Stimulated activated CD8-positive, alpha-beta memory T cell treated with anti-CD3 and anti-CD28 coated beads, Interleukin-12 subunit alpha, Interleukin-12 subunit beta, amount 100 ng/mL, for 24 hours (primary cell): Measurements from ENCODE around the gene GGT5.
"Not testable (repeated sequence)": the region's sequence is repeated elsewhere in the genome, so short reads cannot be mapped to it uniquely, and the experiment has no call there.

Source experiments
- DNase-seq: peaks from one replicate; pipeline ENCODE4 v3.0.0-alpha.2; 2020; ENCODE audit errors: extremely low read depth

Gene GGT5

DNA sequence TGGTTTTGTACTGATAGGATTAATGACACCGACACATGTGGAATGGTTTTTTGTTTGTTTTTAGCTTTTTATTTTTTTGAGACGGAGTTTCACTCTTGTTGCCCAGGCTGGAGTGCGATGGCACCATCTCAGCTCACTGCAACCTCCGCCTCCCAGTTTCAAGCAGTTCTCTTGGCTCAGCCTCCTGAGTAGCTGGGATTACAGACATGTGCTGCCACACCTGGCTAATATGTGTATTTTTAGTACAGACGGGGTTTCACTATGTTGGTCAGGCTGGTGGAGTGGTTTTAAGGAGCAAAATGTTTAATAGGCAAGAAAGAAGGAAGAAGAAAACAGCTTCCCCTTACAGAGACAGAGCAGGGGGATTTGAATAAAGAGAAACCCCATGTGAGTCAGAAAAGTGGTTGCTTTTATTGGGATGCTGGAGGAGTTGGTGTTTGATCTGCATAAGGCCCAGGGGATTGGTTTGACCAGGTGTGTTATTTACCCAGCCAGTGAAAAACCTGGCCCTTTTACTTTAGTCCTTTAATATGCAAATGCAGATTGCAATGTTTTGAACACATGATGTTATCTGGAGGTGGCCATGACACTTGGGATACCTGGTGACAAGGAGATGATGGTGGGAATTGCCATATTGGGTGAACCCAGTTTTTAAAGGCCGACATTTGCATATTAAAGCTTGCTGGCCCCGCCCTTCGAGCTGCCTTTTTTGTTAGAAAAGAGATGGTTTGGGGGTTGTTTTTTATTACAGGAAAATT is 39.3 kb downstream of the GGT5 start:
- no peak for DNase-seq

DNA sequence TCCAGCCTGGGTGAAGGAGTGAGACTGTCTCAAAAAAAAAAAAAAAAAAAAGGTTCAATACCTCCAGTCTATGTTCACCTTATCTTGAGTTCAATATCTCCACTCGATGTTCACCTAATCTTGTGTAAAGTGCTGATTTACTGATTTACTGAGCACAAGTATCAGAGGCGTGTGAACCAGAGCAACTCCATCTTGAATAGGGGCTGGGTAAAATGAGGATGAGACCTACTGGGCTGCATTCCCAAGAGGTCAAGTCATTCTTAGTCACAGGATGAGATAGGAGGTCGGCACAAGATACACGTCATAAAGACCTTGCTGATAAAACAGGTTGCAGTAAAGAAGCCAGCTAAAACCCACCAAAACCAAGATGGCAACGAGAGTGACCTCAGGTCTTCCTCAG is 41.0 kb downstream of the GGT5 start:
- DNase-seq = not testable (repeated sequence)

GRCh38 chr22:24201681-24202614 is 42.9 kb downstream of the GGT5 start:
- no peak for DNase-seq

- DNase-seq = no peak
Observed at GRCh38 chr22:24200619-24201212, 44.2 kb downstream of the GGT5 start.

- no peak for DNase-seq
Observed at GRCh38 chr22:24198682-24199052, 46.2 kb downstream of the GGT5 start.

DNA sequence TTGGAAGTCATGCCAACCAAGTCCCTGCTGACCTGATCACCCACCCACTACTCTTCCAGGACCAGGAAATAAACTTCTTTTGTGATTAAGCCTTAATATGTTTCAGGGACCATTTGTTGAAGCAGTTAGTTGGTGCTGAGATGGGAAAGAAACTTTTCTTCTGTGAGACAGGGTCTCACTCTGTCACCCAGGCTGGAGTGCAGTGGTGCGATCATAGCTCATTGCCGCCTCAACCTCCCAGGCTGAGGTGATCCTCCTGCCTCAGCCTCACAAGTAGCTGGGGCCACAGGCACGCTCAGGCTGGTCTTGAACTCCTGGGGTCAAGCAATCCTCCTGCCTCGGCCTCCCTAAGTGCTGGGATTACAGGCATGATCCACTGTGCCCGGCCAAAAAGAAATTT is 53.0 kb downstream of the GGT5 start:
- no peak for DNase-seq

DNA sequence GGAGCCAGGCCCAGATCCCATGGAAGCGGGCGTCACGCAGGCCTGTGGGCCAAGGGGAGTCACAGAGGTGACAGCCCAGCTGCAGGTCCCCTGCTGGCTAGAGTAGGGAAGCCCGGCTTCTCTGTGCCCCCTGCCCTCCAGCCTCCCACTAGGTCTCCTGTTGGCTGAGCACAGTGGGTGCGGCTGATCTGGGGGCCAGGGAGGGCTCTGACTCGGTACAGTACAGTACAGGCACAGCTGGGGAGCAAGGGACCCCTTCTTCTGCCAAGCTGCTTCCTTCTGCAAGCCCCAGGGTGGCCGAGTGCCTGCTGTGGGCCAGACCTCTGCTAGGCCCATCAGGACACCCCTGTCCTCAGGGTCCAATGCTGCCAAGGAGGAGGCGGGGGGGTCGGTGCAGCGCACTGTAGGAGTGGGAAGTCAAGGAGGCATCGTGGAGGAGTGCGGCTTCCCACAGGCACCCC is 53.5 kb downstream of the GGT5 start:
- no peak for DNase-seq

- no peak for DNase-seq
Observed at GRCh38 chr22:24190596-24191208, 54.2 kb downstream of the GGT5 start.

DNA sequence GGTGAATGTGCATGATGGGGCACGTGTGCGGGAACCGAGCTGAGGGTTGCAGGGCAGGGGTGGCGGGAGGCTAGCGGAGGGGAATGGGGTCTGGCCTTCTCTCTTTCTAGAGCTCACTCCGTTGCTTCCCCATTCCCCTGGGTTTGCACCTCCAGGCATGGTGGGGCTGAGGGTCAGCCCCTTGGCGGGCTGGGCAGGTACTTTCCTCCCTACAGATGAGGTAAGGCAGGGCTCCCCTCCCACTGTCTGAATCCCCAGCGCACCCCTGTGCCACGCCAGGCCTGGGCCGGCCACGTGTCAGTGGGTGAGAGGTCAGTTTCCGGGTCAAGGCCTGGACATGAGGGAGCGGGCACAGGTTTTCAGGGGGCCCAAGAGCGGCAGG is 54.7 kb downstream of the GGT5 start:
- DNase-seq = no peak

DNA sequence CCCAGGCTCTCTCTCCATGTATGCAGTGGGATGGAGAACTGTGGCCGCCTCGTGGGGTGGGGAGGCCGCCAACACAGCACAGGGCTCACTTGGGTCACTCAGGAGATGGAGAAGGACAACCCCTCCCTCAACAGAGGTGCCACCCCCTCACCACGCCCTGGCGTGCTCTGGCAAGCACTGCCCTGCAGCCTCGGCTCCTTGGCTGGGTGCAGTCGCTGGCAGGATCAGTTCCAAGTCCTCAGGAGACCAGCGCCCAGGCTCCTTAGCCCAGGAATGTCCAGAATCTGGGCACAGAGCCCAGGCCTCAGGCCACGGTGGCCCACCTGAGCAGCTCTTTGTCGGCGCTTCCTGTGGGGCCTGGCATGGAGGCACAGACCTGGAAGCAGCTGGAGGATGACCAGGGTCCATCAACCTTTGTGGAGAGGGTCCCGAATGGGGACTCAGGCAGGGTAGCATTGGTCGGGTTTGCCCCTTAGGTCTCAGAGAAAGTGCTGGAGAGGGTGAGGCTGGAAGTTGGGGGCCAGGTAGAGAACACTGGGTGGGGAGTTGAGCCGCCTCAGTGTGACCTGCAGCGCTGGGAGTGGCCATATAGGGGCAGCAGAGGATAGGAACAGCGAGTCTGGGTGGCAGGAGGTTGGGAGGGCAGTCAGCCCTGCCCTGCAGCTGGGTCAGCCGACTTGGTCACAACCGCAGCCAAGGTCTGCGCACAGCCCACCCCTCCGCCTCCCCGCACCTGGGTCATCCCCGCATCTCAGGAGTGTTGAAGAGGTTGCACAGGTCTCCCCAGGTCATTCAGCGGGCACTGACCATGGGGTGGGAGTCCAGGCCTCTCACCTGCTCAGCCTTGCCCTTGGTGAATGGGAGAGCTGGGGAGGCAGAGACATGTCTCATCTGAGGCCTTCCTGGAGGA is 55.4 kb downstream of the GGT5 start:
- DNase-seq = no peak

DNA sequence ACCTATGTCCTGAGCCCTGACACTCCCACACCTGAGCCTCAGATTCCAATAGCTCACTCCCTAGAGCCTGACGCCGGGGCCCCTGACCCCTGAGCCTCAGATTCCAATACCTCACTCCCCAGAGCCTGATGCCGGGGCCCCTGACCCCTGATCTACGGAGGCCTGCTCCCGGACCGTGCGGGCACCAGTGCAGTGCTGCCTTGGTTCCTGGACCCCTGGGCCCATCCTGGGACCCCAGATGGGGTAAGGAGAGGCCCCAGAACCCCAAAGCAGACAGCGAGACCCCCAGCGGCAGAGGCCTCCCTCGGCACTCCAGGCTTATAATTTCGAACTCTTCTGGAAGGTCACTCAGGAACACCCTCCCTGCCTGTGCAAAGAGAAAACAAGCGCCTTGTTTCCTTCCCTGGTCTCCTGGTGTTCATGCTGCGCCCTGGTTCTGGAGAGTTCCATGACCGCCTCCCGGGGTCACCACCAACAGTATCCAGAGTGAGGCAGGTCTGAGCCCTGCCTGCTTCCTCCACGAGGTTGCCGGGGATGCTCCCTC is 56.1 kb downstream of the GGT5 start:
- DNase-seq = no peak

DNA sequence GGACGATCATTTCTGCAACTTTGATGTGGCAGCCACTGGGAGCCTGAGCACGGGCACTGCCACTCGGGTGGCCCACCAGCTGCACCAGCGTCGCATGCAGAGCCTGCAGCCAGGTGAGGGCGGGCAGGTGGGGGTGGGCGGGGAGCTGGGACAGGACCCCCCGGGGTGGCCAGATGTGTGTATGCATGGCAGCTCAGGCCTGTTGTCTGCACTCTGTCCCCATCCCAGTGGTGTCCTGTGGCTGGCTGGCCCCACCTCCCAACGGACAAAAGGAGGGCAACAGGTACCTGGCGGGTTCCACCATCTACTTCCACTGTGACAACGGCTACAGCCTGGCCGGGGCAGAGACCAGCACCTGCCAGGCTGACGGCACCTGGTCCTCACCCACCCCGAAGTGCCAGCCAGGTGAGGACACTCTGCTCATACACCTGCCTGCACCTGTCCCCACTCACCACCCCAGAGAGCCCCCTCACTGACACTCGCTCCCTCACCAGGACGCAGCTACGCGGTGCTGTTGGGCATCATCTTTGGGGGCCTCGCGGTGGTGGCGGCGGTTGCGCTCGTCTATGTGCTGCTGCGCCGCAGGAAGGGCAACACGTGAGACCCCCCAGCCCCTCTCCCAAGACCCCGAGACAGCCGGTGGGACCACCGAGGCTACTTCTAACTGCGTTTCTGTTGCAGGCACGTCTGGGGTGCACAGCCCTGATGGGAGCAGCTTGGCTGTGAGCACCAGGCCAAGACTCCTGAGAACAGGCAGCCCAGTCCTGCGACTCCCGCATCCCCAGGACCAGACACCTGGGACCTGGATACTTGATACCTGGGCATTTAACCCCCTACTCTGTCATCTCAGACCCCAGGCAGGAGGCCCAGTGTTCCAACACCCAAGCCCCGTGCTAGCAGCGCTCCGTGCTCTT is 56.9 kb downstream of the GGT5 start:
- no peak for DNase-seq

- DNase-seq = no peak
Observed at GRCh38 chr22:24186892-24187670, 57.8 kb downstream of the GGT5 start.

- no peak for DNase-seq
Observed at GRCh38 chr22:24186352-24186740, 58.5 kb downstream of the GGT5 start.

- DNase-seq = no peak
Observed at GRCh38 chr22:24185501-24186351, 59.2 kb downstream of the GGT5 start.

GRCh38 chr22:24185001-24185500 is 59.8 kb downstream of the GGT5 start:
- DNase-seq = no peak

DNA sequence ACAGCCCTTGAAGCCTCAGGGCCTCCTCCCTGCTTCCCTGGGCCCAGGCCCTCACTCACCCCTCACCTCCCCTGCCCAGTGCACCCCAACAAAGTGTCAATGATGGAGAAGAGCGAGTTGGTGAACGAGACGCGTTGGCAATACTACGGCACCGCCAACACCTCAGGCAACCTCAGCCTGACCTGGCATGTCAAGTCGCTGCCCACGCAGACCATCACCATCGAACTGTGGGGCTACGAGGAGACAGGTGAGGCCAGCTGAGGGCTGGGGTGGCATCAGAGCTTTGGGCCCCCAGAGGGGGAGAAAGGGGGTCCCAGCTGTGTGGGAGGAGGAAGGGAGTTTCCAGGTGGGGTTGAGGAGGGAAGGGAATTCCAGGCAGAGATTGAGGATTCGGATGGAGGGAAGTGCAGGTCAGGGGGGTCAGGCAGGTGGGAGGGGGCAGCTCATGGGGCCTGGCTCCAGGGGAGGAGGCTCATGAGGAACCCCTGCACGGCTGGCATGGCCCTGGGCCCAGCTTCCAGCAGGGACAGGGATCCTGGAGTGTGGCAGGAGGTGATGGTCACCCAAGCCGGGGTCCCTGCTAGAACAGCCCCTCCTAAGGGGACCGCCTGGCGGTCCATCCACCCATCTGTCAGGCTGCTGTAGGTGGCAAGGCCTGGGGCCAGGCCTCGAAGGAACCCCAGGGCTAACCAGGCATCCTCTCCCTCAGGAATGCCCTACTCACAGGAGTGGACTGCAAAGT is 60.7 kb downstream of the GGT5 start:
- no peak for DNase-seq
